ENCODE results near the gene USP24.

USP24 gene

GRCh38 chr1:55021942-55022546 lies 193.1 kb downstream of the USP24 start:
- in situ Hi-C loops (cut with HindIII; ENCODE audit: low pct_ligation_motif_present, low sequenced_read_pairs): no loop called here
- H3K27ac ChIP-seq: no peak overlapping the region

GRCh38 chr1:55018395-55018794 lies 196.8 kb downstream of the USP24 start:
- no peak for TF ChIP-seq CTCF (IDR thresholded peaks at IDR 0.05; ENCODE audit: low read depth, low read length, missing control alignments)
- no peaks in the 10 kb centered on the region for H3K36me3 ChIP-seq (replicated peaks)
- in situ Hi-C loops (cut with HindIII; ENCODE audit: low pct_ligation_motif_present, low sequenced_read_pairs): no loop called here

More at GRCh38 chr1:55021942-55022546, 193.1 kb downstream of the USP24 start:
- DNase-seq: peak; percentile 83
- H3K27me3 ChIP-seq (replicated peaks): no peaks in the 10 kb centered on the region
- peak; percentile 96 for TF ChIP-seq CTCF (IDR thresholded peaks at IDR 0.05; ENCODE audit: low read depth, low read length, missing control alignments)
- no peak overlapping the region for H3K4me3 ChIP-seq (ENCODE audit: low read depth, low read length)
- H3K36me3 ChIP-seq (replicated peaks): no peaks in the 10 kb centered on the region

More at GRCh38 chr1:55018395-55018794, 196.8 kb downstream of the USP24 start:
- no peak for DNase-seq
- Histone ChIP-seq H3K27me3 (replicated peaks) (no peaks in the 10 kb centered on the region), H3K27ac (no peak overlapping the region), H3K4me3 (ENCODE audit: low read depth, low read length) (no peak overlapping the region)

Measured in brain microvascular endothelial cell (primary cell).